HCT116 (cell line): ENCODE data around the gene LYVE1. TPM values are rescaled to one million over a fixed set of nuclear protein-coding genes. Genes with fewer than 3 reads are reported as not detected.

ENCODE experiments used
- ATAC-seq: fragments of 200-7000 bp; cut with Tn5 transposase; 2 replicates; pipeline ENCODE4 v1.9.1; 2020; ENCODE audit warnings: mild to moderate bottlenecking, moderate library complexity
- BruUV-seq: library from RNA; stranded (reverse); fragments of 400-500 nt; replicated peaks from 2 replicates; lab custom pipeline; 2021; lab: Mats Ljungman, UMichigan
- CTCF ChIA-PET: fragments of 300-600 bp; sonication (Branson Sonifier 250); formaldehyde crosslinking; loops from one replicate; lab custom pipeline; 2021; ENCODE audit warnings: antibody characterized with exemption; lab: Charles Lee
- POLR2A ChIA-PET: fragments of 300-600, 350-600 bp; sonication (Branson Sonifier 250); formaldehyde crosslinking; loops from one replicate; lab custom pipeline; 2021; ENCODE audit warnings: antibody characterized with exemption; lab: Charles Lee
- RAD21 ChIA-PET, 2 experiments: fragments of 300-600 bp; sonication (Branson Sonifier 250); formaldehyde crosslinking; loops; one replicate each; lab custom pipeline; 2023; ENCODE audit warnings: low total read pairs in 2 of 2; ENCODE audit not compliant: uncharacterized antibody in 2 of 2, unreplicated experiment in 2 of 2, low non-redundant PET in 1 of 2; lab: Charles Lee
- DNase-seq: peaks from one replicate; pipeline ENCODE4 v3.0.0-alpha.2; 2010; ENCODE audit warnings: low read depth, low spot score
- H2AFZ ChIP-seq: fragments of 200-600 bp; shearing (Covaris generic), sonication (generic); 2 replicates; pipeline ENCODE4 v1.6.1; 2017; ENCODE audit warnings: low read depth, mixed run types, mixed read lengths, antibody characterized with exemption, low read length; ENCODE audit not compliant: poor library complexity, severe bottlenecking
- H3K27ac ChIP-seq: 2 replicates; pipeline ENCODE4 v1.5.1; 2012; ENCODE audit warnings: low read depth, low read length
- H3K27me3 ChIP-seq: fragments of 200-600 bp; sonication (generic); 2 replicates; pipeline ENCODE4 v1.6.1; 2016; ENCODE audit warnings: mixed run types, low read length, mixed read lengths; ENCODE audit not compliant: insufficient read depth
- H3K36me3 ChIP-seq, 2 experiments: fragments of 200-500 bp in 1 of 2; fragments of 200-600 bp in 1 of 2; sonication (Bioruptor generic) in 1 of 2; sonication (generic) in 1 of 2; 2 replicates each; pipeline versions ENCODE4 v1.5.1 to v1.6.1; 2014 to 2016; ENCODE audit warnings: low read length in 2 of 2, inconsistent platforms in 1 of 2, mixed read lengths in 1 of 2, mixed run types in 1 of 2; ENCODE audit not compliant: insufficient read depth in 2 of 2, control insufficient read depth in 1 of 2
- H3K4me1 ChIP-seq, 2 experiments: fragments of 200-600 bp in 1 of 2; sonication (generic) in 1 of 2; 2 replicates each; pipeline versions ENCODE4 v1.5.1 to v1.6.1; 2012 to 2017; ENCODE audit warnings: low read length in 2 of 2, inconsistent platforms in 1 of 2, mild to moderate bottlenecking in 1 of 2, mixed read lengths in 1 of 2, mixed run types in 1 of 2, moderate library complexity in 1 of 2; ENCODE audit not compliant: insufficient read depth in 2 of 2, control insufficient read depth in 1 of 2
- H3K4me2 ChIP-seq: fragments of 200-600 bp; sonication (generic); 2 replicates; pipeline ENCODE4 v1.6.1; 2017; ENCODE audit warnings: mixed run types, low read length, mixed read lengths
- H3K4me3 ChIP-seq, 2 experiments: fragments of 200-600 bp in 1 of 2; sonication (generic) in 1 of 2; replicated peaks in 1 of 2; 2 replicates each; pipeline ENCODE4 v1.5.1; 2011 to 2016; ENCODE audit warnings: low read length in 2 of 2, control low read depth in 1 of 2, low read depth in 1 of 2, mild to moderate bottlenecking in 1 of 2, mixed read lengths in 1 of 2, mixed run types in 1 of 2
- H3K79me2 ChIP-seq: fragments of 200-600 bp; sonication (generic); 2 replicates; pipeline ENCODE4 v1.6.1; 2017; ENCODE audit warnings: mild to moderate bottlenecking, mixed run types, low read length, moderate library complexity, mixed read lengths; ENCODE audit not compliant: insufficient read depth
- H3K9ac ChIP-seq: fragments of 200-600 bp; sonication (generic); 2 replicates; pipeline ENCODE4 v1.6.1; 2016; ENCODE audit warnings: low read length, mixed read lengths
- H3K9me2 ChIP-seq: fragments of 200-600 bp; sonication (generic), shearing (Covaris generic); 2 replicates; pipeline ENCODE4 v1.6.1; 2017; ENCODE audit warnings: mixed run types, mild to moderate bottlenecking, moderate library complexity; ENCODE audit not compliant: insufficient read depth
- H3K9me3 ChIP-seq, 2 experiments: fragments of 200-500 bp in 1 of 2; fragments of 200-600 bp in 1 of 2; sonication (Bioruptor generic) in 1 of 2; sonication (generic) in 1 of 2; 2 replicates each; pipeline ENCODE4 v1.6.1; 2014 to 2017; ENCODE audit warnings: low read length in 2 of 2, mixed read lengths in 2 of 2, inconsistent platforms in 1 of 2, low read depth in 1 of 2, mild to moderate bottlenecking in 1 of 2, mixed run types in 1 of 2, moderate library complexity in 1 of 2; ENCODE audit not compliant: control insufficient read depth in 1 of 2, insufficient read depth in 1 of 2
- H4K20me1 ChIP-seq: fragments of 200-600 bp; sonication (generic), shearing (Covaris generic); 2 replicates; pipeline ENCODE4 v1.6.1; 2017; ENCODE audit warnings: mixed run types, mild to moderate bottlenecking, moderate library complexity; ENCODE audit not compliant: insufficient read depth
- CBX3 ChIP-seq: IDR thresholded peaks from 2 replicates; pipeline ENCODE4 v1.6.1; 2012; ENCODE audit warnings: low read depth
- CEBPB ChIP-seq: IDR thresholded peaks from 2 replicates; pipeline ENCODE4 v1.6.1; 2012; ENCODE audit warnings: low read depth
- ELF1 ChIP-seq: IDR thresholded peaks from 2 replicates; pipeline ENCODE4 v1.6.1; 2012; ENCODE audit warnings: low read depth, borderline replicate concordance
- EZH2 ChIP-seq: fragments of 200-600 bp; sonication (generic); IDR thresholded peaks from 2 replicates; pipeline ENCODE4 v1.6.1; 2017; ENCODE audit warnings: antibody characterized with exemption, mixed run types
- EZH2phosphoT487 ChIP-seq: fragments of 200-600 bp; IDR thresholded peaks from 2 replicates; pipeline ENCODE4 v1.6.1; 2018; ENCODE audit warnings: antibody characterized with exemption, borderline replicate concordance
- POLR2A ChIP-seq: IDR thresholded peaks from 2 replicates; pipeline ENCODE4 v1.7.0; 2011; ENCODE audit warnings: borderline replicate concordance; ENCODE audit not compliant: insufficient read depth, insufficient read length; ENCODE audit errors: extremely low read depth
- POLR2AphosphoS5 ChIP-seq: IDR thresholded peaks from 2 replicates; pipeline ENCODE4 v1.6.1; 2011; ENCODE audit warnings: mild to moderate bottlenecking, low read depth, low read length, moderate library complexity
- RAD21 ChIP-seq: IDR thresholded peaks from 2 replicates; pipeline ENCODE4 v1.6.1; 2012; ENCODE audit warnings: low read depth, mild to moderate bottlenecking
- SIN3A ChIP-seq: IDR thresholded peaks from 2 replicates; pipeline ENCODE4 v1.6.1; 2012; ENCODE audit warnings: low read depth
- SP1 ChIP-seq: IDR thresholded peaks from 2 replicates; pipeline ENCODE4 v1.6.1; 2012; ENCODE audit warnings: low read depth
- TCF7L2 ChIP-seq: IDR thresholded peaks from 2 replicates; pipeline ENCODE4 v1.7.0; 2011; ENCODE audit warnings: borderline replicate concordance, inconsistent platforms; ENCODE audit not compliant: insufficient read depth, insufficient read length; ENCODE audit errors: extremely low read depth
- YY1 ChIP-seq: IDR thresholded peaks from 2 replicates; pipeline ENCODE4 v1.6.1; 2011; ENCODE audit warnings: low read length, low read depth, moderate library complexity, mild to moderate bottlenecking; ENCODE audit not compliant: insufficient replicate concordance; ENCODE audit errors: extremely low read depth
- ZFX ChIP-seq: fragments of 450-650 bp; IDR thresholded peaks from 2 replicates; pipeline ENCODE4 v1.6.1; 2017
- ZNF274 ChIP-seq: fragments of 200-500 bp; sonication (Bioruptor generic); IDR thresholded peaks from 2 replicates; pipeline ENCODE4 v1.6.1; 2014; ENCODE audit warnings: mild to moderate bottlenecking, low read depth, low read length, inconsistent platforms
- intact Hi-C: fragments of 100-400 bp; cut with micrococcal nuclease; formaldehyde crosslinking; loops from 2 replicates; pipeline ENCODE4 v1.10.0; 2022
- total RNA-seq: library from RNA; stranded (reverse); gene quantifications from one replicate; pipeline ENCODE4 v1.2.1, GENCODE V29; 2021; ENCODE audit not compliant: unreplicated experiment
- TF ChIP-seq, protein P1 (sequence below): IDR thresholded peaks from 2 replicates; pipeline ENCODE4 v1.6.1; 2012
- TF ChIP-seq, protein P2 (sequence below): IDR thresholded peaks from 2 replicates; pipeline ENCODE4 v1.6.1; 2012; ENCODE audit warnings: low read depth
- TF ChIP-seq, protein P3 (sequence below): IDR thresholded peaks from 2 replicates; pipeline ENCODE4 v1.6.1; 2011; ENCODE audit warnings: mild to moderate bottlenecking, low read length, moderate library complexity; ENCODE audit not compliant: insufficient replicate concordance; ENCODE audit errors: extremely low read depth
- TF ChIP-seq, protein P4 (sequence below): IDR thresholded peaks from 2 replicates; pipeline ENCODE4 v1.6.1; 2012
- TF ChIP-seq, protein P5 (sequence below), 3 experiments: fragments of 200-600 bp in 1 of 3; sonication (generic) in 1 of 3; IDR thresholded peaks in 2 of 3; conservative IDR thresholded peaks in 1 of 3; 2 replicates each; pipeline ENCODE4 v1.5.1; 2012 to 2017; ENCODE audit warnings: low read depth in 2 of 3, low read length in 2 of 3, antibody characterized with exemption in 1 of 3, borderline replicate concordance in 1 of 3, control low read depth in 1 of 3, mild to moderate bottlenecking in 1 of 3, mixed read lengths in 1 of 3, mixed run types in 1 of 3, moderate library complexity in 1 of 3; ENCODE audit not compliant: insufficient read depth in 1 of 3

Gene LYVE1
- total RNA-seq, 1 experiment from 2014 or later, result 0.34 TPM

DNA sequence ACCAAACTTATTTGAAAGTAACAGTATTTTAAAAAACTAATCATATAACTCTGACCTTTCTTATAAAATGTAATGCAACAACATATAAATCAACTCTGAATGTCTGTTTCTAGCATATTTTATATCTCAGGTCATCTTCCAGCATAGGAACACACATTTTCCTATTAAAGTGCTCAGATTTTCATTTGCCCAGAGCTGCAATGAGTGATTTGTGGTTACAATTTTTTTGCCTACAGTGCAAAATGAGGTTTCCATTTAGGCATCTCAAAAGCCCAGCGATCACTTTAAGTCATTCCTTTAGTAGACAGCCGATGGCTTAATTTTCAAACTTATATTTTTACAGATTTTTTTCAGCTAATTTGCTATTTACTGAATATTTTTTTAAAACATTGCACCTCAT, 1.0 kb downstream of the LYVE1 start:
- Histone ChIP-seq H3K79me2 (no peaks in the 10 kb centered on the region), H3K9ac (no peak overlapping the region), H4K20me1 (no peaks in the 10 kb centered on the region), H3K9me3 (no peaks in the 10 kb centered on the region), H3K27me3 (no peaks in the 10 kb centered on the region), H2AFZ (no peak overlapping the region), H3K4me3 (no peak overlapping the region), H3K9me2 (no peaks in the 10 kb centered on the region), H3K4me1 (peaks cover 4 to 41% of the 10 kb centered on the region in 2 experiments), H3K27ac (no peak overlapping the region), H3K36me3 (no peaks in the 10 kb centered on the region), H3K4me2 (peak overlapping the region; percentile 43; the same call in 1 of the 2 replicates)
- ChIA-PET CTCF (no interaction called here), POLR2A (no interaction called here), RAD21 (no interaction called here)
- ATAC-seq (no peak), DNase-seq (no peak)
- intact Hi-C loops, result no loop called here
- no TSS peak for BruUV-seq
- TF ChIP-seq POLR2A (no peak), POLR2AphosphoS5 (no peak), SIN3A (no peak), CBX3 (no peak), TCF7L2 (no peak), ZNF274 (no peak), ZFX (no peak), EZH2phosphoT487 (no peak), ELF1 (no peak), CEBPB (no peak), SP1 (no peak), YY1 (no peak), EZH2 (no peak), RAD21 (no peak)
- TF ChIP-seq, protein P1, sequence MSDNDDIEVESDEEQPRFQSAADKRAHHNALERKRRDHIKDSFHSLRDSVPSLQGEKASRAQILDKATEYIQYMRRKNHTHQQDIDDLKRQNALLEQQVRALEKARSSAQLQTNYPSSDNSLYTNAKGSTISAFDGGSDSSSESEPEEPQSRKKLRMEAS, result no peak
- TF ChIP-seq, protein P2, sequence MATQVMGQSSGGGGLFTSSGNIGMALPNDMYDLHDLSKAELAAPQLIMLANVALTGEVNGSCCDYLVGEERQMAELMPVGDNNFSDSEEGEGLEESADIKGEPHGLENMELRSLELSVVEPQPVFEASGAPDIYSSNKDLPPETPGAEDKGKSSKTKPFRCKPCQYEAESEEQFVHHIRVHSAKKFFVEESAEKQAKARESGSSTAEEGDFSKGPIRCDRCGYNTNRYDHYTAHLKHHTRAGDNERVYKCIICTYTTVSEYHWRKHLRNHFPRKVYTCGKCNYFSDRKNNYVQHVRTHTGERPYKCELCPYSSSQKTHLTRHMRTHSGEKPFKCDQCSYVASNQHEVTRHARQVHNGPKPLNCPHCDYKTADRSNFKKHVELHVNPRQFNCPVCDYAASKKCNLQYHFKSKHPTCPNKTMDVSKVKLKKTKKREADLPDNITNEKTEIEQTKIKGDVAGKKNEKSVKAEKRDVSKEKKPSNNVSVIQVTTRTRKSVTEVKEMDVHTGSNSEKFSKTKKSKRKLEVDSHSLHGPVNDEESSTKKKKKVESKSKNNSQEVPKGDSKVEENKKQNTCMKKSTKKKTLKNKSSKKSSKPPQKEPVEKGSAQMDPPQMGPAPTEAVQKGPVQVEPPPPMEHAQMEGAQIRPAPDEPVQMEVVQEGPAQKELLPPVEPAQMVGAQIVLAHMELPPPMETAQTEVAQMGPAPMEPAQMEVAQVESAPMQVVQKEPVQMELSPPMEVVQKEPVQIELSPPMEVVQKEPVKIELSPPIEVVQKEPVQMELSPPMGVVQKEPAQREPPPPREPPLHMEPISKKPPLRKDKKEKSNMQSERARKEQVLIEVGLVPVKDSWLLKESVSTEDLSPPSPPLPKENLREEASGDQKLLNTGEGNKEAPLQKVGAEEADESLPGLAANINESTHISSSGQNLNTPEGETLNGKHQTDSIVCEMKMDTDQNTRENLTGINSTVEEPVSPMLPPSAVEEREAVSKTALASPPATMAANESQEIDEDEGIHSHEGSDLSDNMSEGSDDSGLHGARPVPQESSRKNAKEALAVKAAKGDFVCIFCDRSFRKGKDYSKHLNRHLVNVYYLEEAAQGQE, result no peak
- TF ChIP-seq, protein P3, sequence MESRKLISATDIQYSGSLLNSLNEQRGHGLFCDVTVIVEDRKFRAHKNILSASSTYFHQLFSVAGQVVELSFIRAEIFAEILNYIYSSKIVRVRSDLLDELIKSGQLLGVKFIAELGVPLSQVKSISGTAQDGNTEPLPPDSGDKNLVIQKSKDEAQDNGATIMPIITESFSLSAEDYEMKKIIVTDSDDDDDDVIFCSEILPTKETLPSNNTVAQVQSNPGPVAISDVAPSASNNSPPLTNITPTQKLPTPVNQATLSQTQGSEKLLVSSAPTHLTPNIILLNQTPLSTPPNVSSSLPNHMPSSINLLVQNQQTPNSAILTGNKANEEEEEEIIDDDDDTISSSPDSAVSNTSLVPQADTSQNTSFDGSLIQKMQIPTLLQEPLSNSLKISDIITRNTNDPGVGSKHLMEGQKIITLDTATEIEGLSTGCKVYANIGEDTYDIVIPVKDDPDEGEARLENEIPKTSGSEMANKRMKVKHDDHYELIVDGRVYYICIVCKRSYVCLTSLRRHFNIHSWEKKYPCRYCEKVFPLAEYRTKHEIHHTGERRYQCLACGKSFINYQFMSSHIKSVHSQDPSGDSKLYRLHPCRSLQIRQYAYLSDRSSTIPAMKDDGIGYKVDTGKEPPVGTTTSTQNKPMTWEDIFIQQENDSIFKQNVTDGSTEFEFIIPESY, result no peak
- TF ChIP-seq, protein P4, sequence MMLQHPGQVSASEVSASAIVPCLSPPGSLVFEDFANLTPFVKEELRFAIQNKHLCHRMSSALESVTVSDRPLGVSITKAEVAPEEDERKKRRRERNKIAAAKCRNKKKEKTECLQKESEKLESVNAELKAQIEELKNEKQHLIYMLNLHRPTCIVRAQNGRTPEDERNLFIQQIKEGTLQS, result no peak
- TF ChIP-seq, protein P5, sequence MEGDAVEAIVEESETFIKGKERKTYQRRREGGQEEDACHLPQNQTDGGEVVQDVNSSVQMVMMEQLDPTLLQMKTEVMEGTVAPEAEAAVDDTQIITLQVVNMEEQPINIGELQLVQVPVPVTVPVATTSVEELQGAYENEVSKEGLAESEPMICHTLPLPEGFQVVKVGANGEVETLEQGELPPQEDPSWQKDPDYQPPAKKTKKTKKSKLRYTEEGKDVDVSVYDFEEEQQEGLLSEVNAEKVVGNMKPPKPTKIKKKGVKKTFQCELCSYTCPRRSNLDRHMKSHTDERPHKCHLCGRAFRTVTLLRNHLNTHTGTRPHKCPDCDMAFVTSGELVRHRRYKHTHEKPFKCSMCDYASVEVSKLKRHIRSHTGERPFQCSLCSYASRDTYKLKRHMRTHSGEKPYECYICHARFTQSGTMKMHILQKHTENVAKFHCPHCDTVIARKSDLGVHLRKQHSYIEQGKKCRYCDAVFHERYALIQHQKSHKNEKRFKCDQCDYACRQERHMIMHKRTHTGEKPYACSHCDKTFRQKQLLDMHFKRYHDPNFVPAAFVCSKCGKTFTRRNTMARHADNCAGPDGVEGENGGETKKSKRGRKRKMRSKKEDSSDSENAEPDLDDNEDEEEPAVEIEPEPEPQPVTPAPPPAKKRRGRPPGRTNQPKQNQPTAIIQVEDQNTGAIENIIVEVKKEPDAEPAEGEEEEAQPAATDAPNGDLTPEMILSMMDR (IDR thresholded peaks at IDR 0.05 in 2 of 3, conservative IDR thresholded peaks at IDR 0.05 in 1 of 3; ENCODE audit: borderline replicate concordance in 1 of 3, insufficient read depth in 1 of 3, low read depth in 2 of 3, low read length in 2 of 3), result no peak
